SK-N-SH treated with all-trans-retinoic acid at 6 μM for 48 hours (cell line): ENCODE results near the gene STX1B.

Experiments used
- ATAC-seq: fragments of 200-7000 bp; cut with Tn5 transposase; 3 replicates; pipeline ENCODE4 v1.9.1; 2020; ENCODE audit warnings: mild to moderate bottlenecking, moderate library complexity
- ARNTL ChIP-seq: fragments of 450-650 bp; formaldehyde crosslinking; IDR thresholded peaks from 2 replicates; pipeline ENCODE4 v1.5.0; 2020; ENCODE audit warnings: low read depth, mild to moderate bottlenecking, moderate library complexity, borderline replicate concordance
- BACH2 ChIP-seq: fragments of 250-450 bp; sonication (Bioruptor Pico); IDR thresholded peaks from 2 replicates; pipeline ENCODE4 v1.9.0; 2021; ENCODE audit warnings: mild to moderate bottlenecking, borderline replicate concordance
- CSDC2 ChIP-seq: fragments of 250-450 bp; sonication (Bioruptor Pico); IDR thresholded peaks from 2 replicates; pipeline ENCODE4 v1.5.0; 2020; ENCODE audit warnings: mild to moderate bottlenecking, moderate library complexity
- ESRRG ChIP-seq: fragments of 250-450 bp; sonication (Bioruptor Pico); IDR thresholded peaks from 2 replicates; pipeline ENCODE4 v1.6.1; 2021; ENCODE audit warnings: mild to moderate bottlenecking
- GLIS3 ChIP-seq: fragments of 250-450 bp; sonication (Bioruptor Pico); IDR thresholded peaks from 2 replicates; pipeline ENCODE4 v1.5.0; 2020; ENCODE audit warnings: mild to moderate bottlenecking, moderate library complexity
- ISL1 ChIP-seq: fragments of 250-450 bp; sonication (Bioruptor Pico); IDR thresholded peaks from 2 replicates; pipeline ENCODE4 v2.1.2; 2022; ENCODE audit warnings: mild to moderate bottlenecking, moderate library complexity
- OSR1 ChIP-seq: fragments of 250-450 bp; sonication (Bioruptor Pico); IDR thresholded peaks from 2 replicates; pipeline ENCODE4 v1.8.0; 2022; ENCODE audit warnings: moderate library complexity, mild to moderate bottlenecking, inconsistent platforms
- PPARA ChIP-seq: fragments of 250-450 bp; sonication (Bioruptor Pico); IDR thresholded peaks from 2 replicates; pipeline ENCODE4 v1.5.0; 2020; ENCODE audit warnings: mild to moderate bottlenecking, borderline replicate concordance
- RARB ChIP-seq: fragments of 250-450 bp; sonication (Bioruptor Pico); IDR thresholded peaks from 2 replicates; pipeline ENCODE4 v1.8.0; 2021; ENCODE audit warnings: mild to moderate bottlenecking, moderate library complexity
- SNAI2 ChIP-seq: fragments of 250-450 bp; sonication (Bioruptor Pico); IDR thresholded peaks from 2 replicates; pipeline ENCODE4 v1.5.0; 2020; ENCODE audit warnings: mild to moderate bottlenecking, moderate library complexity
- TCF4 ChIP-seq: fragments of 250-450 bp; sonication (Bioruptor Pico); IDR thresholded peaks from 2 replicates; pipeline ENCODE4 v1.8.0; 2021; ENCODE audit warnings: mild to moderate bottlenecking, moderate library complexity, borderline replicate concordance
- TOX ChIP-seq: fragments of 250-450 bp; sonication (Bioruptor Pico); IDR thresholded peaks from 2 replicates; pipeline ENCODE4 v1.8.0; 2021; ENCODE audit warnings: mild to moderate bottlenecking, moderate library complexity, borderline replicate concordance
- ZC3H10 ChIP-seq: fragments of 250-450 bp; sonication (Bioruptor Pico); IDR thresholded peaks from 2 replicates; pipeline ENCODE4 v1.5.1; 2021; ENCODE audit warnings: mild to moderate bottlenecking, moderate library complexity
- ZFP3 ChIP-seq: fragments of 250-450 bp; sonication (Bioruptor Pico); IDR thresholded peaks from 2 replicates; pipeline ENCODE4 v1.5.0; 2020; ENCODE audit warnings: mild to moderate bottlenecking, moderate library complexity
- ZFP30 ChIP-seq: fragments of 450-650 bp; formaldehyde crosslinking; IDR thresholded peaks from 2 replicates; pipeline ENCODE4 v1.5.0; 2022; ENCODE audit warnings: mild to moderate bottlenecking, moderate library complexity
- ZNF565 ChIP-seq: fragments of 450-650 bp; formaldehyde crosslinking; conservative IDR thresholded peaks from 2 replicates; pipeline ENCODE4 v1.5.0; 2020; ENCODE audit warnings: low read depth, mild to moderate bottlenecking, moderate library complexity
- ZNF70 ChIP-seq: fragments of 450-650 bp; formaldehyde crosslinking; IDR thresholded peaks from 2 replicates; pipeline ENCODE4 v1.5.0; 2020; ENCODE audit warnings: mild to moderate bottlenecking, moderate library complexity
- ZNF8 ChIP-seq: fragments of 450-650 bp; formaldehyde crosslinking; IDR thresholded peaks from 2 replicates; pipeline ENCODE4 v1.5.0; 2020; ENCODE audit warnings: mild to moderate bottlenecking, moderate library complexity
- TF ChIP-seq, protein P1 (sequence below): fragments of 250-450 bp; sonication (Bioruptor Pico); IDR thresholded peaks from 2 replicates; pipeline ENCODE4 v1.5.1; 2021; ENCODE audit warnings: mild to moderate bottlenecking, moderate library complexity
- TF ChIP-seq, protein P2 (sequence below): fragments of 250-450 bp; sonication (Bioruptor Pico); IDR thresholded peaks from 2 replicates; pipeline ENCODE4 v1.5.1; 2020; ENCODE audit warnings: low read depth, mild to moderate bottlenecking, moderate library complexity
- TF ChIP-seq, protein P3 (sequence below): fragments of 250-450 bp; sonication (Bioruptor Pico); IDR thresholded peaks from 2 replicates; pipeline ENCODE4 v1.8.0; 2020; ENCODE audit warnings: mild to moderate bottlenecking, moderate library complexity, borderline replicate concordance
- TF ChIP-seq, protein P4 (sequence below): fragments of 250-450 bp; sonication (Bioruptor Pico); IDR thresholded peaks from 2 replicates; pipeline ENCODE4 v1.8.0; 2021; ENCODE audit warnings: low read depth, mild to moderate bottlenecking, moderate library complexity, borderline replicate concordance
- TF ChIP-seq, protein P5 (sequence below): fragments of 250-450 bp; sonication (Bioruptor Pico); IDR thresholded peaks from 2 replicates; pipeline ENCODE4 v1.5.0; 2020; ENCODE audit warnings: mild to moderate bottlenecking, moderate library complexity

Gene STX1B

DNA sequence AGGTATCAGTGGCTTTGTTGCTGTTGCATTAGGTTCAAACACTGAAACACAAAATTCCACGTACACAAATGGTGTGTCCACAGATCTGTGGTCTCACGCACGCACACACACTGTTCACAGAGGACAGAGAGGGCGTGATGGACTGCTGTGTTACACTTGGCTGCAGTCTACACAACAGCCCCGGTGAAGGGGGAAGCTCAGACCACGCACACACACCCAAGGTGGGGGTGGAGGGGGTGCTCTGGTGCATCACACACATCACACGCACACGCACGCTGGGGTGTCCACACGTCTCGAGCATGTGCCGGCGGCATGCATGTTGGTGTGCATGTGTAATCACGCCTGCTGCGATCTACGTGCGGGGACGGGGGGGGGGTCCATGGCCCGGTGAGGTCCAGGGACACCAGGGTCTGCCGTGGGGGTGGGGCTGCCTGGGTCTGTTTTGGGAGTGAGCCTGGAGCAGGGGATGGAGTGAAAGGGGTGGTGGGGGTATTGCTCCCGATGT, 18.1 kb downstream of the STX1B start:
- no peak for ATAC-seq
- TF ChIP-seq, protein P1, sequence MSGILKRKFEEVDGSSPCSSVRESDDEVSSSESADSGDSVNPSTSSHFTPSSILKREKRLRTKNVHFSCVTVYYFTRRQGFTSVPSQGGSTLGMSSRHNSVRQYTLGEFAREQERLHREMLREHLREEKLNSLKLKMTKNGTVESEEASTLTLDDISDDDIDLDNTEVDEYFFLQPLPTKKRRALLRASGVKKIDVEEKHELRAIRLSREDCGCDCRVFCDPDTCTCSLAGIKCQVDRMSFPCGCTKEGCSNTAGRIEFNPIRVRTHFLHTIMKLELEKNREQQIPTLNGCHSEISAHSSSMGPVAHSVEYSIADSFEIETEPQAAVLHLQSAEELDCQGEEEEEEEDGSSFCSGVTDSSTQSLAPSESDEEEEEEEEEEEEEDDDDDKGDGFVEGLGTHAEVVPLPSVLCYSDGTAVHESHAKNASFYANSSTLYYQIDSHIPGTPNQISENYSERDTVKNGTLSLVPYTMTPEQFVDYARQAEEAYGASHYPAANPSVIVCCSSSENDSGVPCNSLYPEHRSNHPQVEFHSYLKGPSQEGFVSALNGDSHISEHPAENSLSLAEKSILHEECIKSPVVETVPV (CRISPR knock-in tag), result no peak
- no peak for TF ChIP-seq ZC3H10
- no peak for TF ChIP-seq ESRRG (CRISPR knock-in tag)
- TF ChIP-seq ZNF565 (CRISPR knock-in tag), result no peak
- no peak for TF ChIP-seq TOX (CRISPR knock-in tag)
- no peak for TF ChIP-seq OSR1 (CRISPR knock-in tag)
- no peak for TF ChIP-seq BACH2 (CRISPR knock-in tag)
- no peak for TF ChIP-seq PPARA
- TF ChIP-seq GLIS3, result no peak
- TF ChIP-seq CSDC2 (CRISPR knock-in tag), result no peak
- TF ChIP-seq ZNF70, result no peak
- no peak for TF ChIP-seq ARNTL (CRISPR knock-in tag)
- TF ChIP-seq, protein P2, sequence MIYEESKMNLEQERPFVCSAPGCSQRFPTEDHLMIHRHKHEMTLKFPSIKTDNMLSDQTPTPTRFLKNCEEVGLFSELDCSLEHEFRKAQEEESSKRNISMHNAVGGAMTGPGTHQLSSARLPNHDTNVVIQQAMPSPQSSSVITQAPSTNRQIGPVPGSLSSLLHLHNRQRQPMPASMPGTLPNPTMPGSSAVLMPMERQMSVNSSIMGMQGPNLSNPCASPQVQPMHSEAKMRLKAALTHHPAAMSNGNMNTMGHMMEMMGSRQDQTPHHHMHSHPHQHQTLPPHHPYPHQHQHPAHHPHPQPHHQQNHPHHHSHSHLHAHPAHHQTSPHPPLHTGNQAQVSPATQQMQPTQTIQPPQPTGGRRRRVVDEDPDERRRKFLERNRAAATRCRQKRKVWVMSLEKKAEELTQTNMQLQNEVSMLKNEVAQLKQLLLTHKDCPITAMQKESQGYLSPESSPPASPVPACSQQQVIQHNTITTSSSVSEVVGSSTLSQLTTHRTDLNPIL (CRISPR knock-in tag), result no peak
- TF ChIP-seq TCF4, result no peak
- TF ChIP-seq, protein P3, sequence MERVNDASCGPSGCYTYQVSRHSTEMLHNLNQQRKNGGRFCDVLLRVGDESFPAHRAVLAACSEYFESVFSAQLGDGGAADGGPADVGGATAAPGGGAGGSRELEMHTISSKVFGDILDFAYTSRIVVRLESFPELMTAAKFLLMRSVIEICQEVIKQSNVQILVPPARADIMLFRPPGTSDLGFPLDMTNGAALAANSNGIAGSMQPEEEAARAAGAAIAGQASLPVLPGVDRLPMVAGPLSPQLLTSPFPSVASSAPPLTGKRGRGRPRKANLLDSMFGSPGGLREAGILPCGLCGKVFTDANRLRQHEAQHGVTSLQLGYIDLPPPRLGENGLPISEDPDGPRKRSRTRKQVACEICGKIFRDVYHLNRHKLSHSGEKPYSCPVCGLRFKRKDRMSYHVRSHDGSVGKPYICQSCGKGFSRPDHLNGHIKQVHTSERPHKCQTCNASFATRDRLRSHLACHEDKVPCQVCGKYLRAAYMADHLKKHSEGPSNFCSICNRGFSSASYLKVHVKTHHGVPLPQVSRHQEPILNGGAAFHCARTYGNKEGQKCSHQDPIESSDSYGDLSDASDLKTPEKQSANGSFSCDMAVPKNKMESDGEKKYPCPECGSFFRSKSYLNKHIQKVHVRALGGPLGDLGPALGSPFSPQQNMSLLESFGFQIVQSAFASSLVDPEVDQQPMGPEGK (CRISPR knock-in tag), result no peak
- TF ChIP-seq, protein P4, sequence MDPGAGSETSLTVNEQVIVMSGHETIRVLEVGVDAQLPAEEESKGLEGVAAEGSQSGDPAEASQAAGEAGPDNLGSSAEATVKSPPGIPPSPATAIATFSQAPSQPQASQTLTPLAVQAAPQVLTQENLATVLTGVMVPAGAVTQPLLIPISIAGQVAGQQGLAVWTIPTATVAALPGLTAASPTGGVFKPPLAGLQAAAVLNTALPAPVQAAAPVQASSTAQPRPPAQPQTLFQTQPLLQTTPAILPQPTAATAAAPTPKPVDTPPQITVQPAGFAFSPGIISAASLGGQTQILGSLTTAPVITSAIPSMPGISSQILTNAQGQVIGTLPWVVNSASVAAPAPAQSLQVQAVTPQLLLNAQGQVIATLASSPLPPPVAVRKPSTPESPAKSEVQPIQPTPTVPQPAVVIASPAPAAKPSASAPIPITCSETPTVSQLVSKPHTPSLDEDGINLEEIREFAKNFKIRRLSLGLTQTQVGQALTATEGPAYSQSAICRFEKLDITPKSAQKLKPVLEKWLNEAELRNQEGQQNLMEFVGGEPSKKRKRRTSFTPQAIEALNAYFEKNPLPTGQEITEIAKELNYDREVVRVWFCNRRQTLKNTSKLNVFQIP, result no peak
- TF ChIP-seq RARB (CRISPR knock-in tag), result no peak

DNA sequence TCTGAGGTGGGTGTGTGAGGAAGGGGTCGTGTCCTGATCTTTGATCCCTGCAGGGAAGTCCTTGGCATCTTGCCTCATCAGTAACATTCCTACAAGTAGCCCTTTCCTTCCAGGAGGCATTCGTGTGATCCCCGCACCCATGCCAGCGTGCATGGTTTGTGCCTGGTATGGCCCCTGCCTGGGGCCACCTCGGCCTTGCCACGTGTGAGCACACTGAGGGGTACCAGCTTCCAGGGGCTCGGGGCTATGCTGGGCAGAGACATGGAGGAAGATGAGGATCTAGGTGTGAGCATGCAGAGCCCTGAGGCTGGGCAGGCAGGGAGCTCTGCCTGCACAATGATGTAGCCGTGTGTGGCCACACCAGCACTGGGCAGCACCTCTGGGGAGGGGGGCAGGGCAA, 19.4 kb downstream of the STX1B start:
- no peak for TF ChIP-seq ZNF70
- TF ChIP-seq, protein P4, result no peak
- TF ChIP-seq PPARA, result no peak
- no peak for TF ChIP-seq OSR1 (CRISPR knock-in tag)
- no peak for TF ChIP-seq ISL1 (CRISPR knock-in tag)
- no peak for TF ChIP-seq SNAI2 (CRISPR knock-in tag)
- no peak for TF ChIP-seq CSDC2 (CRISPR knock-in tag)
- no peak for TF ChIP-seq ZNF565 (CRISPR knock-in tag)
- no peak for TF ChIP-seq RARB (CRISPR knock-in tag)
- TF ChIP-seq, protein P5, sequence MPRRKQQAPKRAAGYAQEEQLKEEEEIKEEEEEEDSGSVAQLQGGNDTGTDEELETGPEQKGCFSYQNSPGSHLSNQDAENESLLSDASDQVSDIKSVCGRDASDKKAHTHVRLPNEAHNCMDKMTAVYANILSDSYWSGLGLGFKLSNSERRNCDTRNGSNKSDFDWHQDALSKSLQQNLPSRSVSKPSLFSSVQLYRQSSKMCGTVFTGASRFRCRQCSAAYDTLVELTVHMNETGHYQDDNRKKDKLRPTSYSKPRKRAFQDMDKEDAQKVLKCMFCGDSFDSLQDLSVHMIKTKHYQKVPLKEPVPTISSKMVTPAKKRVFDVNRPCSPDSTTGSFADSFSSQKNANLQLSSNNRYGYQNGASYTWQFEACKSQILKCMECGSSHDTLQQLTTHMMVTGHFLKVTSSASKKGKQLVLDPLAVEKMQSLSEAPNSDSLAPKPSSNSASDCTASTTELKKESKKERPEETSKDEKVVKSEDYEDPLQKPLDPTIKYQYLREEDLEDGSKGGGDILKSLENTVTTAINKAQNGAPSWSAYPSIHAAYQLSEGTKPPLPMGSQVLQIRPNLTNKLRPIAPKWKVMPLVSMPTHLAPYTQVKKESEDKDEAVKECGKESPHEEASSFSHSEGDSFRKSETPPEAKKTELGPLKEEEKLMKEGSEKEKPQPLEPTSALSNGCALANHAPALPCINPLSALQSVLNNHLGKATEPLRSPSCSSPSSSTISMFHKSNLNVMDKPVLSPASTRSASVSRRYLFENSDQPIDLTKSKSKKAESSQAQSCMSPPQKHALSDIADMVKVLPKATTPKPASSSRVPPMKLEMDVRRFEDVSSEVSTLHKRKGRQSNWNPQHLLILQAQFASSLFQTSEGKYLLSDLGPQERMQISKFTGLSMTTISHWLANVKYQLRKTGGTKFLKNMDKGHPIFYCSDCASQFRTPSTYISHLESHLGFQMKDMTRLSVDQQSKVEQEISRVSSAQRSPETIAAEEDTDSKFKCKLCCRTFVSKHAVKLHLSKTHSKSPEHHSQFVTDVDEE (CRISPR knock-in tag), result no peak
- TF ChIP-seq, protein P1 (CRISPR knock-in tag), result no peak
- TF ChIP-seq ZFP3 (CRISPR knock-in tag), result no peak
- no peak for TF ChIP-seq ZFP30 (CRISPR knock-in tag)
- TF ChIP-seq TCF4, result no peak
- TF ChIP-seq ZC3H10, result no peak
- TF ChIP-seq ESRRG (CRISPR knock-in tag), result no peak
- TF ChIP-seq ARNTL (CRISPR knock-in tag), result no peak
- TF ChIP-seq, protein P3 (CRISPR knock-in tag), result no peak
- no peak for TF ChIP-seq ZNF8 (CRISPR knock-in tag)
- TF ChIP-seq TOX (CRISPR knock-in tag), result no peak
- TF ChIP-seq, all 23 proteins: peak for 0

More for the DNA sequence above, 19.4 kb downstream of the STX1B start:
- ATAC-seq, result no peak
